GM12873 (cell line): ENCODE data around the gene DGAT2.

Experiments
- TF ChIP-seq, protein P1 (sequence below): IDR thresholded peaks from 2 replicates; pipeline ENCODE4 v1.5.1; 2012; ENCODE audit warnings: low read depth, mild to moderate bottlenecking, moderate library complexity, low read length, control low read depth; ENCODE audit not compliant: insufficient read depth; ENCODE audit errors: missing control alignments

Gene DGAT2

DNA sequence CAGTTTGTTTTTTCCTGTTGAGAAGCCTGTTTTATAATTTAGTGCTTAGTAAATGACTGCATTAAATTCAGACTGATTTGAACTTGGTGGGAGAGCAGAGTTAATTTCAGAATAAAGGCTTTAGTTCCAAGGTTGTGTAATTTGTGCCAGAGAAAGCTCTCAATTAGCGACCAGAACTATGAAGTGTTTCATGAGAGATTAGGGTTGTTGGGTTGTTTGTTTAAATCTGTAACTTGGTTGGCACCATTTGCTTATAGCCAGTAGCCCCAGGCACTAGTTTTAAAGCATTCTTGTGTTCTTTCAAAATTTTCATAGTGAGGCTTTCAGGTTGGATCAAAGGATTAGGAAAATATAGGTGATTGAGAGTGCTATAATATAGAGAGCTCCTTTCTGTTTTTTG is 71.9 kb downstream of the DGAT2 start:
- TF ChIP-seq, protein P1, sequence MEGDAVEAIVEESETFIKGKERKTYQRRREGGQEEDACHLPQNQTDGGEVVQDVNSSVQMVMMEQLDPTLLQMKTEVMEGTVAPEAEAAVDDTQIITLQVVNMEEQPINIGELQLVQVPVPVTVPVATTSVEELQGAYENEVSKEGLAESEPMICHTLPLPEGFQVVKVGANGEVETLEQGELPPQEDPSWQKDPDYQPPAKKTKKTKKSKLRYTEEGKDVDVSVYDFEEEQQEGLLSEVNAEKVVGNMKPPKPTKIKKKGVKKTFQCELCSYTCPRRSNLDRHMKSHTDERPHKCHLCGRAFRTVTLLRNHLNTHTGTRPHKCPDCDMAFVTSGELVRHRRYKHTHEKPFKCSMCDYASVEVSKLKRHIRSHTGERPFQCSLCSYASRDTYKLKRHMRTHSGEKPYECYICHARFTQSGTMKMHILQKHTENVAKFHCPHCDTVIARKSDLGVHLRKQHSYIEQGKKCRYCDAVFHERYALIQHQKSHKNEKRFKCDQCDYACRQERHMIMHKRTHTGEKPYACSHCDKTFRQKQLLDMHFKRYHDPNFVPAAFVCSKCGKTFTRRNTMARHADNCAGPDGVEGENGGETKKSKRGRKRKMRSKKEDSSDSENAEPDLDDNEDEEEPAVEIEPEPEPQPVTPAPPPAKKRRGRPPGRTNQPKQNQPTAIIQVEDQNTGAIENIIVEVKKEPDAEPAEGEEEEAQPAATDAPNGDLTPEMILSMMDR: no peak

DNA sequence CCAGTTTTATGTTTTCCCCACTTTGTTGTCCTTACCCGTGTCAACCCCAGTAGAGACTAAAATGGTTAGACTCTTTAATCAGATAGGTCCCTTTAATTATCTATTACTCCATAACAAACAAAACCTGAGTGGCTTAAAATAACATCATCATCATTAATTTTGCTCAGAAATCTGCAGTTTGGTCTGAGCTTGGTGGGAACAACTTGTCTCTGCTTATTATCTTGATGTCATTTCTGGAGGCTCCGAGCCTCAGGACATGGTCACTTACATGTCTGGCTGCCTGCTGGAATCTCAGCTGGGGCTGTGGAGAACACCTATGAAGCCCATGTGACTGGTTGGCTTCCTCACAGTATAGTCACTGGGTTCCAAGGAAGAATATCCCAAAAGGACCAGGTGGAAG is 73.2 kb downstream of the DGAT2 start:
- TF ChIP-seq, protein P1: no peak

DNA sequence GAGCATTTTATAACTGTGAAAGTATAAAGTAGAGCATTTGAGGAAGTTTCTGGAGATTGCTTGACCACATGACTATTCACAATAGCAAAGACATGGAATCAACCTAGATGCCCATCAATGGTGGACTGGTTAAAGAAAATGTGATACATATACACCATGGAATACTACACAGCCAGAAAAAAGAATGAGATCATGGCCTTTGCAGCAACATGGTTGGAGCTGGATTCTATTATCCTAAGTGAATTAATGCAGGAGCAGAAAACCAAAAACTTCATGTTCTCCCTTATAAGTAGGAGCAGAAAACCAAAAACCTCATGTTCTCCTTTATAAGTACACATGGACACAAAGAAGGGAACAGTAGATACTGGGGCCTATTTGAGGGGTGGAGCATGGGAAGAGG is 76.7 kb downstream of the DGAT2 start:
- TF ChIP-seq, protein P1: no peak

DNA sequence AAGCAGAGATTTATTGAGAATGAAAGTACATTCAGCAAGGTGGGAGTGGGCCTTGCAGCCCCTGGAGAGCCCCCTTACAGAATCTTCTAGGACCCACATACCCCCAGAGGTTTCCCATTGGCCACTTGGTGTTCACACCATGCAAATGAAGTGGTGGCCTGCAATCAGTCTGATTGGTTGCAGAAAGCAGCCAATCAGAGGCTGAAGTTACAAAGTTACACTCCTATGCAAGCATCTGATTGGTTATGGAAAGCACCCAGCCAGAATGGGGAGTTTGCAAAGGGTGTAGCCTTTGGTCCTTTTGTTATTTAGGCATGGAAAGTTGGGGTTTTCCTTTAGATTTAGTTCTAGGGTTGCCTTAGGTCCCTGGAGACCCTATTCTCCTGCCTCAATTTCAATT is 81.3 kb downstream of the DGAT2 start:
- TF ChIP-seq, protein P1: no peak

DNA sequence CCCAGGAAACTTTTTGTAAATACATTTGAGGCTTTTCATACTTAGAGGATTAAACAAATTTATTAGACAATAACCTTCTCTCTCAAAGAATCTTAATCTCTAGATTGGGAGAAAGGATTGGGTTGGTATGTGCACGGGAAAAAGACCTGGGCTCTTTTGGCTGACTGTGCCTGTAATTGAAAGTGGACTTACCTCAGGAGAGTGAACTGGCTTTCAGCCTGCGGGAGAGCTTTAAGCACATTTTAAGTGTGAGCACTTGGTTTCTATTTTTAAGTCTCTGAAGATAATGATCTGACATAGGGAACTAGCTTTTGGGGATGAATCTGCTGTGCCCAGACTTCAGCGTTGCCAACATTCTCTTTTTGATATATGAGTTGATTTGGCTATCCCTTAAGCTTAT is 82.2 kb downstream of the DGAT2 start:
- TF ChIP-seq, protein P1: no peak
